Peyer's patch (tissue), 4 donors: ENCODE data around the gene GREB1.

ENCODE experiments used
- POLR2A ChIP-seq, 2 donors: fragments of 450-650 bp; IDR thresholded peaks; one replicate each; pipeline ENCODE4 v1.5.1; 2017; ENCODE audit warnings: antibody characterized with exemption in 2 of 2, mild to moderate bottlenecking in 2 of 2, moderate library complexity in 2 of 2
- TF ChIP-seq, protein P1 (sequence below), 6 experiments: fragments of 450-650 bp in 4 of 6; fragments of 200-600 bp in 2 of 6; sonication (generic) in 1 of 6; IDR thresholded peaks; one replicate each; pipeline ENCODE4 v1.5.1; 2017 to 2019; ENCODE audit warnings: antibody characterized with exemption in 6 of 6, mild to moderate bottlenecking in 3 of 6, moderate library complexity in 1 of 6

GRCh38 chr2:11569636-11570035 is 35.8 kb downstream of the GREB1 start:
- no peak for TF ChIP-seq POLR2A (IDR thresholded peaks at IDR 0.05)
- TF ChIP-seq, protein P1, sequence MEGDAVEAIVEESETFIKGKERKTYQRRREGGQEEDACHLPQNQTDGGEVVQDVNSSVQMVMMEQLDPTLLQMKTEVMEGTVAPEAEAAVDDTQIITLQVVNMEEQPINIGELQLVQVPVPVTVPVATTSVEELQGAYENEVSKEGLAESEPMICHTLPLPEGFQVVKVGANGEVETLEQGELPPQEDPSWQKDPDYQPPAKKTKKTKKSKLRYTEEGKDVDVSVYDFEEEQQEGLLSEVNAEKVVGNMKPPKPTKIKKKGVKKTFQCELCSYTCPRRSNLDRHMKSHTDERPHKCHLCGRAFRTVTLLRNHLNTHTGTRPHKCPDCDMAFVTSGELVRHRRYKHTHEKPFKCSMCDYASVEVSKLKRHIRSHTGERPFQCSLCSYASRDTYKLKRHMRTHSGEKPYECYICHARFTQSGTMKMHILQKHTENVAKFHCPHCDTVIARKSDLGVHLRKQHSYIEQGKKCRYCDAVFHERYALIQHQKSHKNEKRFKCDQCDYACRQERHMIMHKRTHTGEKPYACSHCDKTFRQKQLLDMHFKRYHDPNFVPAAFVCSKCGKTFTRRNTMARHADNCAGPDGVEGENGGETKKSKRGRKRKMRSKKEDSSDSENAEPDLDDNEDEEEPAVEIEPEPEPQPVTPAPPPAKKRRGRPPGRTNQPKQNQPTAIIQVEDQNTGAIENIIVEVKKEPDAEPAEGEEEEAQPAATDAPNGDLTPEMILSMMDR (IDR thresholded peaks at IDR 0.05), result no peak
